HUDEP-2 (cell line): ENCODE results near the gene ZRANB1.

Experiments used
- DNase-seq, 76 experiments: peaks; one replicate each; lab custom pipeline; 2025; ENCODE audit not compliant: unreplicated experiment in 76 of 76; lab: John Stamatoyannopoulos, UW

The ZRANB1 gene

GRCh38 chr10:125017547-125018298 is 75.8 kb downstream of the ZRANB1 start:
- no peak for DNase-seq

GRCh38 chr10:125018576-125019143 is 76.7 kb downstream of the ZRANB1 start:
- DNase-seq, result no peak

- no peak for DNase-seq
Observed at GRCh38 chr10:125020386-125020785, 78.5 kb downstream of the ZRANB1 start.

GRCh38 chr10:125020871-125021270 is 78.9 kb downstream of the ZRANB1 start:
- DNase-seq, result no peak

- no peak for DNase-seq
Observed at GRCh38 chr10:125021686-125022344, 79.9 kb downstream of the ZRANB1 start.

- no peak for DNase-seq
Observed at GRCh38 chr10:125022671-125023070, 80.7 kb downstream of the ZRANB1 start.

GRCh38 chr10:125023255-125023654 is 81.3 kb downstream of the ZRANB1 start:
- no peak for DNase-seq

GRCh38 chr10:125023862-125024496 is 82.1 kb downstream of the ZRANB1 start:
- DNase-seq, result no peak

- DNase-seq, result no peak
Observed at GRCh38 chr10:125024497-125025234, 82.7 kb downstream of the ZRANB1 start.

- DNase-seq, result no peak
Observed at GRCh38 chr10:125025341-125025740, 83.4 kb downstream of the ZRANB1 start.

GRCh38 chr10:125026036-125026931 is 84.4 kb downstream of the ZRANB1 start:
- DNase-seq, result no peak

GRCh38 chr10:125026974-125027735 is 85.2 kb downstream of the ZRANB1 start:
- DNase-seq, result no peak

GRCh38 chr10:125027871-125028869 is 86.2 kb downstream of the ZRANB1 start:
- DNase-seq, result no peak

GRCh38 chr10:125029584-125030242 is 87.8 kb downstream of the ZRANB1 start:
- DNase-seq, result no peak

- peak in 3 of 76 experiments; percentile 8 to 15 (median 8) for DNase-seq
Observed at GRCh38 chr10:125030567-125031197, 88.8 kb downstream of the ZRANB1 start.

GRCh38 chr10:125032474-125033020 is 90.6 kb downstream of the ZRANB1 start:
- DNase-seq, result no peak
